Measurements from ENCODE around the gene ZBTB20.

The ZBTB20 gene

DNA sequence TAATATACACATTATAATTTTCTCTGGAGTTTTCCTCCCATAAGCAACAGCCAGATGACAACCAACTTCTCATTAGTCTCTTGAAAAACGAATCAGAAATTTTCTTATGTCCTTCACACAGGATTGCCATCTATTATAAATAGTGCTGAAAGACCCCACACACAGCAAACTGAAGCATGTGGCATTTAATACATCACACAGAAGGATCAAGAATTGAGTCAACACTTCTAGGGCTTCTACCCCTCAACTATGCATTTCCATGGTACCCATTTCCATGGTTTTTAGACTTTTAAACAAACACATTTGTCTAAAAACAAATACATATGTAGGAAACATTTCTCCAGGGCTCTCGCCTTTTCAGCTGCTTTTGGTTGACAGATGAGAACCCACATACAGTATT lies 282.1 kb downstream of the ZBTB20 start:
- DNase-seq = no peak

DNA sequence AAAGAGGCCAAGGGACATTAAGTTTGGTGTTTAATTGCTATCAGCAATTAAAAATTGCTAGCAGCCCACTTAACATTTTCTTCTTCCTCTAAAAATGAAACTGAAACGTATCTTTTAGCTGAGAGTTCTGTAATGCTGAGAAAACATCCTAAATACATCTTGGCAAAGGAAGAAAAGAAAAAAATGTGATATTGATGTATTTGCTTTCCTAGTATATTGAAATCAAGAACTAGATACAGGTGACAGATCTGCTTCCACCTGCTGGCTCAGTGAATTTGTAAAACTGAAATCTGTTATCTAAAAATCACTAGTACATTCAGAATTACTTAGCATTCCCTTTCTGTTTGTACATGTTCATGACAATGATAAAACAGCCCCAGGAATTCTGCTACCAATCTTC lies 283.2 kb downstream of the ZBTB20 start:
- no peak for DNase-seq

- no peak for DNase-seq
Measured at GRCh38 chr3:114861666-114862065, 285.4 kb downstream of the ZBTB20 start.

DNA sequence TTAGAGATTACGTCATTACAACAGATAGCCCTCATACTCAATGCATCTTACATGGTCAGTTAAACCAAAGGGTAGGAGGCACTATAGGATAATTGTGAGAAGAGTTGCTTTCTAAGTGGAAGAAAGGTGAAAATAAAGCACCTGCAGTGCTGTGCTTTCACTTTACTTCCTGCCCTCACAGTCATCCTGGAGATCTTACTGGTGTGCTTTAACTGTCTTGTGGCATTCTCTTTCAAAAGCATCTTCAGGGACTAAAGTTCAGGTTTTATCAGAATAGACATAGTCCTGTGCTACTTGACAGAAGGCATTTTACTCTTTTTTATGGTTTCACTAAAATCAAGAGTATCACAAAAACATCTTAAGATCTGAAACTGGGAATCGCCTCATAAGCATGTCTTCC lies 286.6 kb downstream of the ZBTB20 start:
- no peak for DNase-seq

- no peak for DNase-seq
Measured at GRCh38 chr3:114858329-114858728, 288.8 kb downstream of the ZBTB20 start.

GRCh38 chr3:114857299-114857701 lies 289.8 kb downstream of the ZBTB20 start:
- DNase-seq = no peak

- DNase-seq = no peak
Measured at GRCh38 chr3:114856835-114857234, 290.3 kb downstream of the ZBTB20 start.

GRCh38 chr3:114855839-114856238 lies 291.2 kb downstream of the ZBTB20 start:
- no peak for DNase-seq

GRCh38 chr3:114852966-114853365 lies 294.1 kb downstream of the ZBTB20 start:
- DNase-seq = no peak

DNA sequence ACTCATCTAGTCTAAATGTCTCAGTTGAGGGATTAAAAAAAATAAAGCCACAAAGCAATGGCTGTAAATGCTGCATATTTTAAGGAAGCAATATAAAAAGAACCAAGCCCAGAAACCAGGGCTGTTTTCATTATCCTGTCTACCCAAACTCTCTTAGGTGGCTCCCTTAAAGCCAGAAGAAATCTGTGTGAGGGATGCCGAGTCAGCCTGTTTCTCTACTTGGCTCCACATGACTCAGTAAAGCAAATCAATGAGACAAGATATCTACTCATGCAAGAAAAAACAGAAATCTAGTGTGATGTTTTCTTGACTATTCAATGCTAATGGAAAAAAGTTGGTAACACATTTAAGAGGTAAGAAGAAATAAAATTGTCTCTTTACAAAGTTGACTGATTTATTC lies 296.2 kb downstream of the ZBTB20 start:
- DNase-seq = no peak

GRCh38 chr3:114848643-114849350 lies 298.3 kb downstream of the ZBTB20 start:
- no peak for DNase-seq

- DNase-seq = no peak
Measured at GRCh38 chr3:114848082-114848481, 299.0 kb downstream of the ZBTB20 start.

- DNase-seq = no peak
Measured at GRCh38 chr3:114847564-114847963, 299.5 kb downstream of the ZBTB20 start.

GRCh38 chr3:114846779-114847178 lies 300.3 kb downstream of the ZBTB20 start:
- DNase-seq = no peak

DNA sequence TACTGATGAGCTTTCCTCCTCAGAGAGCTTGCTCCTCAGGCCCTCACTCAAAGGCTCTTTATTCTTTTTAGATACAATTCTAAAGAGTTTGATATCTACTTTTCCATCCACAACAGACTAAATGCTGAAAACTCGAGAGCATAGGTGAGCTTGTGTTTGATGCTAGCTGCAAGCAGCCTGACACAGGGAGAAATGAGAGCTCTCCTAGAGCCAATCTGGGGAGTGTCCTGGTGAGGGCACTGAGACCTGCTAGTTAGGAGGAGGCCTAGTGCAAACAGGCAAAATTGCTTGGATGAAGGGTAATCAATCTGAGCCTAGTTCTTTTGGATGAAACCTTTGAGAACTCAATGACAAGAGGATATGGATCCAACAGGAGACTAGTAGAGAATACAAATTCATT lies 300.8 kb downstream of the ZBTB20 start:
- no peak for DNase-seq

DNA sequence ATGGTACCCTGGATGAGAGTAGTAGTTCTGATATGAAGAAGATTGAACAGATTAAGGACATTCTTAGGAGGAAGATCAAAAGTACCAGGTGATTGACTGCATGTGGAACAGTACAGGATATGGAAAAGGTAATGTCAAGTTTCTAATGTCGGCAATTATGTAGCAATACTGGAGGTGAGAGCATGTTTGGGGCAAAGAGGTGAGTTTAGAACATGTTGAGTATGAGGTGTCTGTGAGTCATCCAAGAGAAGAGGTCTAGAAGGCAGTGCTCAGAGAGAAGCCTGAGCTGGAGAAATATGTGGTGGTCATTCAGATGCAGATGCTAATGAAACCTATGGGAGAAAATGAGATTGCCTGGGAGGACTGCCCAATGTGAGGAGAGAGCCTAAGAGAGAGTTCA lies 305.6 kb downstream of the ZBTB20 start:
- no peak for DNase-seq

DNA sequence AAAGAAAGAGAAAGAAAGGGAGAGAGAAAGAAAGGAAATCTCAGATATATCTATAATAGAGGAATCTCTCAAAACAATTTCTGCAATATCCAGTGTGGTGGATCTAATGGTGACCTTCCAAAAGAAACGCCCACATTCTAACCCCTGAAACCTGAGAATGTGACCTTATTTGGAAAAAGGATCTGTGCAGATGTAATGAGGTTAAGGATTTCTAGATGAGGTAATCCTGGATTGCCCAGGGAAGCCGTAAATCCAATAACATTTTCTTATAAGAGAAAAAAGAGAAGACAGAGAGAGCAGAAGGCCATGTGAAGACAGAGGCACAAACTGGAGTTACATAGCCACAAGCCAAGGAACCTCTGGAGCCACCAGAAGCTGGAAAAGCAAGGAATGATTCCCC lies 307.6 kb downstream of the ZBTB20 start:
- DNase-seq = no peak

DNA sequence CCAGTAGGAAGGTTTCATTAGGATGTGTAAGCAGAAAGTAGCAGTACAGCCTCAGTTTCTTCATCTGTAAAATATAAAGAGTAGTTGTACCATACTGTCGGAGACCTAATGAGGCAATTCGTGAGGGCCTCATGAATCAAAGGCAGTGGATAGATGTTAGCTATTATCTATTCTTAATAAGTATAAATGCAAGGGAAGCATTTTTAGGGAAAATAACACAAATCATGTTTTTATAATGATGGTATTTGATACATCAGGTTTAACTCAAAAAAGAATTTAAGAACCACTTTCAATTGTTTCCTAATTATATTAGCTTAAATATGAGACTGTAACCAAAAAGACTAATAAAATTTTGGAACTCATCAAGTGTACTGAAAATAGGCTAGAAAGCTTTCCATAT lies 309.1 kb downstream of the ZBTB20 start:
- no peak for DNase-seq

- no peak for DNase-seq
Measured at GRCh38 chr3:114834175-114834940, 312.7 kb downstream of the ZBTB20 start.

GRCh38 chr3:114831861-114832260 lies 315.2 kb downstream of the ZBTB20 start:
- no peak for DNase-seq

DNA sequence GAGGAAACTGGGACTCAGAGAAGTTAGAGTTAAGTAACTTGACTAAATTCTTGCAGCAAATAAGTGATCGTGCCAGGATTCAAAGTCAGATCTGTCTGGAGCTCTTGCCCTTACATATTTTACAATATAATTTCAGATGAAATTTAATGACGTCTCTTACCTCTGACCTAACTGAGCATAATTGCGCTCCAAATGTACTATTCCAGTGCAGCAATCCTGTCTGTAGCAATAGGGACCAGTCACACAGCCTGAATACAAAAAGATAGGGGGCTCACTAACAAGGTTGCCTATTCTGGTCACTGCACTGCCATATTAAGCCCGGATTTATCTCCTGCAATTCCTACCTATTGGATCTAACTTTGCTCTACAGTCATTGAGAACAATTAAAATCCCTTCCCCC lies 316.4 kb downstream of the ZBTB20 start:
- DNase-seq = no peak

GRCh38 chr3:114829783-114830182 lies 317.3 kb downstream of the ZBTB20 start:
- DNase-seq = no peak

DNA sequence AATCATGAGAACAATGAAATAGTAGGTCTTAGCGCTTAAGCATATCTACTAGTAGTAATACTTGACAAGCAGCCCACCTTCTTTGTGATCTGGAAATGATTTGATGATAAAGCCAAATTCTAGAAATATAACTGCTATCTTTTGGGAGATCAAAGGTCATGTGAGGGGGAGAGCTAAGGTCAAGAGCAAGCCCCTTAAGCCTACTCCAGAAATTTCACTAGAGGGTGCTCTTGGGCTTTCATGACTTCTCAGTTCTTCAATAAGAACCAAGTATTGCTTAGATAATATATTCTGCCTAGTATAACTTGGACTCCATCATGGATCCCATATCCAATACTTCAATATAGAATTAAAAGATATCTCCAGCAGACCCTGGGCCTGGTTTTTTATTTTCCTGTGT lies 319.6 kb downstream of the ZBTB20 start:
- DNase-seq = no peak

DNA sequence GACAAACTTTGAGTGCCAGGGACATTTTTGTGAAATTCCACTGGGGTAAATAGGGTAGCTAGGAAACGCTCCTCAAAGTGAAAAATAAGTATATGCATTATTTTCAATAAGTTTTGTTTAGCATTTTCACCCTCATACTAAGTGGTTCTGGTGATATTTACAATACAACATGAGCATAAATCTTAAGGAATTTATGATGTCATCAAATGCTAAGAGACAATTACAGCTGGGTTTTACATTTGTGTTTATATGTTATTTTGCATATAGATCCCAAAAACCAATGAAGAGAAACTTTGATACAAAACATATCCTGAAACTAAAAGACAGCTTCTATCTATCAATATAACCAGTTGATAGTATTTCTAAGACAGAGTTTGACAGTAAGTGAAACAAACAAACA lies 323.1 kb downstream of the ZBTB20 start:
- DNase-seq = no peak

- DNase-seq = no peak
Measured at GRCh38 chr3:114823061-114823460, 324.0 kb downstream of the ZBTB20 start.

Measured in stimulated activated CD4-positive, alpha-beta T cell treated with anti-CD3 and anti-CD28 coated beads, Interleukin-4, amount 100 ng/mL, for 24 hours (primary cell).